OCI-LY7 (cell line): ENCODE data around the gene TIMM50.

Experiments
- EZH2phosphoT487 ChIP-seq: fragments of 200-600 bp; sonication (generic); IDR thresholded peaks from 2 replicates; pipeline ENCODE4 v1.6.1; 2018; ENCODE audit warnings: low read depth, borderline replicate concordance, mild to moderate bottlenecking, mixed run types, antibody characterized with exemption, low read length, moderate library complexity, mixed read lengths
- TF ChIP-seq, protein P1 (sequence below): fragments of 200-600 bp; sonication (generic); conservative IDR thresholded peaks from 2 replicates; pipeline ENCODE4 v1.5.1; 2014; ENCODE audit warnings: mild to moderate bottlenecking, antibody characterized with exemption, low read length, moderate library complexity, mixed read lengths

- TF ChIP-seq, protein P1, sequence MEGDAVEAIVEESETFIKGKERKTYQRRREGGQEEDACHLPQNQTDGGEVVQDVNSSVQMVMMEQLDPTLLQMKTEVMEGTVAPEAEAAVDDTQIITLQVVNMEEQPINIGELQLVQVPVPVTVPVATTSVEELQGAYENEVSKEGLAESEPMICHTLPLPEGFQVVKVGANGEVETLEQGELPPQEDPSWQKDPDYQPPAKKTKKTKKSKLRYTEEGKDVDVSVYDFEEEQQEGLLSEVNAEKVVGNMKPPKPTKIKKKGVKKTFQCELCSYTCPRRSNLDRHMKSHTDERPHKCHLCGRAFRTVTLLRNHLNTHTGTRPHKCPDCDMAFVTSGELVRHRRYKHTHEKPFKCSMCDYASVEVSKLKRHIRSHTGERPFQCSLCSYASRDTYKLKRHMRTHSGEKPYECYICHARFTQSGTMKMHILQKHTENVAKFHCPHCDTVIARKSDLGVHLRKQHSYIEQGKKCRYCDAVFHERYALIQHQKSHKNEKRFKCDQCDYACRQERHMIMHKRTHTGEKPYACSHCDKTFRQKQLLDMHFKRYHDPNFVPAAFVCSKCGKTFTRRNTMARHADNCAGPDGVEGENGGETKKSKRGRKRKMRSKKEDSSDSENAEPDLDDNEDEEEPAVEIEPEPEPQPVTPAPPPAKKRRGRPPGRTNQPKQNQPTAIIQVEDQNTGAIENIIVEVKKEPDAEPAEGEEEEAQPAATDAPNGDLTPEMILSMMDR, result no peak
- TF ChIP-seq EZH2phosphoT487, result no peak
Observed at GRCh38 chr19:39506598-39506943, 25.9 kb downstream of the TIMM50 start.
